ENCODE measurements around the gene SUN2. TPM values are rescaled to one million over a fixed set of nuclear protein-coding genes. Genes with fewer than 3 reads are reported as not detected.

Gene SUN2
- total RNA-seq, 1 donor from 2014 or later = 896 TPM

- DNase-seq (ENCODE audit: low spot score in 2 of 2) = no peak
- peaks cover 12 to 23% of the 10 kb centered on the region in 2 donors for H3K4me1 ChIP-seq
- H3K36me3 ChIP-seq = peaks cover 14 to 16% of the 10 kb centered on the region in 2 donors
- intact Hi-C loops (cut with DNase I) = loop anchor here (2.0 kb wide), 1 partner anchor 38 kb away; the partner anchor contains the start of gene DNAL4
- peak overlapping the region; percentile 91 to 98 for H3K27ac ChIP-seq
- no peak for TF ChIP-seq CTCF (IDR thresholded peaks at IDR 0.05)
- H3K9me3 ChIP-seq = no peaks in the 10 kb centered on the region
- H3K4me3 ChIP-seq = peak overlapping the region; percentile 72 to 79
- H3K27me3 ChIP-seq = no peaks in the 10 kb centered on the region
These were observed 1.1 kb upstream of the SUN2 start for GRCh38 chr22:38756711-38757463.

- H3K4me3 ChIP-seq = peak overlapping the region; percentile 72 to 79
- H3K4me1 ChIP-seq = peaks cover 18 to 23% of the 10 kb centered on the region in 2 donors
- H3K27me3 ChIP-seq = no peaks in the 10 kb centered on the region
- peak; percentile 89 to 98 for DNase-seq (ENCODE audit: low spot score in 2 of 2)
- H3K27ac ChIP-seq = peak overlapping the region; percentile 91 to 98
- no peaks in the 10 kb centered on the region for H3K9me3 ChIP-seq
- H3K36me3 ChIP-seq = peaks cover 30 to 32% of the 10 kb centered on the region in 2 donors
- TF ChIP-seq CTCF (IDR thresholded peaks at IDR 0.05) = no peak
- intact Hi-C loops (cut with DNase I) = loop anchor here (1.0 to 2.0 kb wide), 3 partner anchors 50 to 949 kb away; partner anchors contain the start of genes GCAT and GTPBP1
These were observed 465 bp downstream of the SUN2 start for GRCh38 chr22:38755155-38755910.

GRCh38 chr22:38754751-38755154 is 1.0 kb downstream of the SUN2 start:
- H3K4me1 ChIP-seq = peaks cover 18 to 23% of the 10 kb centered on the region in 2 donors
- H3K9me3 ChIP-seq = no peaks in the 10 kb centered on the region
- peak overlapping the region; percentile 72 to 79 for H3K4me3 ChIP-seq
- H3K27me3 ChIP-seq = no peaks in the 10 kb centered on the region
- TF ChIP-seq CTCF (IDR thresholded peaks at IDR 0.05) = no peak
- H3K36me3 ChIP-seq = peaks cover 36 to 38% of the 10 kb centered on the region in 2 donors
- DNase-seq (ENCODE audit: low spot score in 2 of 2) = no peak
- H3K27ac ChIP-seq = peak overlapping the region; percentile 91 to 98
- intact Hi-C loops (cut with DNase I) = loop anchor here (1.0 to 2.0 kb wide), 3 partner anchors 49 to 948 kb away; partner anchors contain the start of genes GCAT and GTPBP1

GRCh38 chr22:38753948-38754750 is 1.6 kb downstream of the SUN2 start:
- peak overlapping the region; percentile 72 to 79 for H3K4me3 ChIP-seq
- peaks cover 42 to 44% of the 10 kb centered on the region in 2 donors for H3K36me3 ChIP-seq
- H3K4me1 ChIP-seq = peaks cover 18 to 23% of the 10 kb centered on the region in 2 donors
- intact Hi-C loops (cut with DNase I) = loop anchor here (2.0 kb wide), 1 partner anchor 947 kb away; the partner anchor contains the start of gene GCAT
- no peaks in the 10 kb centered on the region for H3K27me3 ChIP-seq
- no peaks in the 10 kb centered on the region for H3K9me3 ChIP-seq
- no peak for TF ChIP-seq CTCF (IDR thresholded peaks at IDR 0.05)
- peak overlapping the region; percentile 91 to 98 for H3K27ac ChIP-seq
- DNase-seq (ENCODE audit: low spot score in 2 of 2) = peak; percentile 78 to 95

All from ascending aorta (tissue), 2 donors.